H9 (cell line): ENCODE results near the gene PDZRN4. TPM values are rescaled to one million over a fixed set of nuclear protein-coding genes. Genes with fewer than 3 reads are reported as not detected.

Experiments used
- DNase-seq: peaks from one replicate; pipeline ENCODE4 v3.0.0-alpha.2; 2017
- H2AFZ ChIP-seq: one replicate; pipeline ENCODE4 v1.6.1; 2013; ENCODE audit warnings: mild to moderate bottlenecking, low read length, control low read depth, moderate library complexity
- H2AK5ac ChIP-seq: 2 replicates; pipeline ENCODE4 v1.6.1; 2013; ENCODE audit warnings: low read length, control low read depth, mixed read lengths; ENCODE audit not compliant: insufficient read length
- H2BK120ac ChIP-seq: one replicate; pipeline ENCODE4 v1.6.1; 2013; ENCODE audit warnings: low read depth, mild to moderate bottlenecking, low read length, control low read depth, inconsistent platforms; ENCODE audit not compliant: poor library complexity, severe bottlenecking
- H2BK12ac ChIP-seq: 2 replicates; pipeline ENCODE4 v1.6.1; 2013; ENCODE audit warnings: low read length, control low read depth, mixed read lengths, low read depth; ENCODE audit not compliant: insufficient read length
- H2BK15ac ChIP-seq: 2 replicates; pipeline ENCODE4 v1.6.1; 2013; ENCODE audit warnings: low read depth, low read length, control low read depth
- H2BK20ac ChIP-seq: one replicate; pipeline ENCODE4 v1.6.1; 2013; ENCODE audit warnings: low read depth, mild to moderate bottlenecking, low read length, control low read depth, inconsistent platforms; ENCODE audit not compliant: poor library complexity, severe bottlenecking
- H2BK5ac ChIP-seq: 2 replicates; pipeline ENCODE4 v1.6.1; 2013; ENCODE audit warnings: low read length, control low read depth, mixed read lengths; ENCODE audit not compliant: insufficient read length
- H3K14ac ChIP-seq: 2 replicates; pipeline ENCODE4 v1.6.1; 2013; ENCODE audit warnings: low read length, control low read depth; ENCODE audit not compliant: insufficient read depth
- H3K18ac ChIP-seq: 2 replicates; pipeline ENCODE4 v1.6.1; 2013; ENCODE audit warnings: low read depth, mild to moderate bottlenecking, mixed read lengths, low read length, control low read depth; ENCODE audit not compliant: insufficient read length
- H3K23ac ChIP-seq: 2 replicates; pipeline ENCODE4 v1.6.1; 2013; ENCODE audit warnings: low read length, control low read depth, mixed read lengths, low read depth; ENCODE audit not compliant: insufficient read length
- H3K23me2 ChIP-seq: 2 replicates; pipeline ENCODE4 v1.6.1; 2013; ENCODE audit warnings: low read depth, mild to moderate bottlenecking, mixed read lengths, low read length, control low read depth; ENCODE audit not compliant: insufficient read length, poor library complexity, severe bottlenecking
- H3K27ac ChIP-seq: 2 replicates; pipeline ENCODE4 v1.5.1; 2013; ENCODE audit warnings: low read length, control low read depth, mixed read lengths, low read depth; ENCODE audit not compliant: insufficient read length
- H3K27me3 ChIP-seq: 2 replicates; pipeline ENCODE4 v1.6.1; 2013; ENCODE audit warnings: low read length, control low read depth, inconsistent platforms; ENCODE audit not compliant: insufficient read depth
- H3K4ac ChIP-seq: 2 replicates; pipeline ENCODE4 v1.6.1; 2013; ENCODE audit warnings: low read depth, mild to moderate bottlenecking, control low read depth, inconsistent platforms, low read length, moderate library complexity
- H3K4me1 ChIP-seq: 2 replicates; pipeline ENCODE4 v1.6.1; 2013; ENCODE audit warnings: low read length, control low read depth, inconsistent platforms; ENCODE audit not compliant: insufficient read depth
- H3K4me2 ChIP-seq: 2 replicates; pipeline ENCODE4 v1.6.1; 2013; ENCODE audit warnings: low read length, control low read depth, mixed read lengths; ENCODE audit not compliant: insufficient read length, insufficient read depth
- H3K56ac ChIP-seq: 2 replicates; pipeline ENCODE4 v1.6.1; 2013; ENCODE audit warnings: low read depth, mild to moderate bottlenecking, mixed read lengths, low read length, control low read depth; ENCODE audit not compliant: insufficient read length
- H3K79me1 ChIP-seq: 2 replicates; pipeline ENCODE4 v1.6.1; 2013; ENCODE audit warnings: low read depth, mild to moderate bottlenecking, moderate library complexity, low read length, control low read depth, inconsistent platforms; ENCODE audit not compliant: insufficient read depth, poor library complexity, severe bottlenecking
- H3K79me2 ChIP-seq: 2 replicates; pipeline ENCODE4 v1.6.1; 2013; ENCODE audit warnings: low read length, control low read depth, inconsistent platforms; ENCODE audit not compliant: insufficient read depth
- H3K9ac ChIP-seq: 2 replicates; pipeline ENCODE4 v1.6.1; 2013; ENCODE audit warnings: low read length, control low read depth, mixed read lengths; ENCODE audit not compliant: insufficient read length; ENCODE audit errors: extremely low read depth
- H3K9me3 ChIP-seq: one replicate; pipeline ENCODE4 v1.6.1; 2013; ENCODE audit warnings: low read depth, low read length, inconsistent platforms; ENCODE audit not compliant: control insufficient read depth
- H3T11ph ChIP-seq: one replicate; pipeline ENCODE4 v1.6.1; 2013; ENCODE audit warnings: mild to moderate bottlenecking, low read length, control low read depth, inconsistent platforms
- H4K20me1 ChIP-seq: one replicate; pipeline ENCODE4 v1.6.1; 2013; ENCODE audit not compliant: control insufficient read depth, insufficient read length, insufficient read depth
- H4K5ac ChIP-seq: 2 replicates; pipeline ENCODE4 v1.6.1; 2013; ENCODE audit warnings: low read depth, mild to moderate bottlenecking, mixed read lengths, low read length, control low read depth; ENCODE audit not compliant: insufficient read length
- H4K8ac ChIP-seq: replicated peaks from 2 replicates; pipeline ENCODE4 v1.6.1; 2013; ENCODE audit warnings: low read length, control low read depth, mixed read lengths, low read depth; ENCODE audit not compliant: insufficient read length
- H4K91ac ChIP-seq: 2 replicates; pipeline ENCODE4 v1.6.1; 2013; ENCODE audit warnings: low read depth, mild to moderate bottlenecking, moderate library complexity, mixed read lengths, low read length, control low read depth; ENCODE audit not compliant: insufficient read length
- H3K27ac Mint-ChIP-seq, 3 experiments: 2 replicates in 2 of 3; 3 replicates in 1 of 3; pipeline ENCODE4 v1.8.0; 2020 to 2021; ENCODE audit warnings: mixed read lengths in 3 of 3, mild to moderate bottlenecking in 1 of 3, moderate library complexity in 1 of 3
- H3K27me3 Mint-ChIP-seq: 2 replicates; pipeline ENCODE4 v1.8.0; 2021; ENCODE audit warnings: low read depth, mild to moderate bottlenecking, moderate library complexity, mixed read lengths
- H3K36me3 Mint-ChIP-seq, 3 experiments: 2 replicates in 2 of 3; 3 replicates in 1 of 3; pipeline ENCODE4 v1.8.0; 2020 to 2021; ENCODE audit warnings: low read depth in 3 of 3, mixed read lengths in 3 of 3; ENCODE audit not compliant: insufficient read depth in 1 of 3
- H3K4me1 Mint-ChIP-seq, 2 experiments: 2 replicates each; pipeline ENCODE4 v1.8.0; 2020; ENCODE audit warnings: mixed read lengths in 2 of 2
- H3K4me3 Mint-ChIP-seq, 2 experiments: 2 replicates in 1 of 2; 3 replicates in 1 of 2; pipeline ENCODE4 v1.8.0; 2020 to 2021; ENCODE audit warnings: mild to moderate bottlenecking in 2 of 2, mixed read lengths in 2 of 2, moderate library complexity in 1 of 2
- H3K9me3 Mint-ChIP-seq, 2 experiments: 2 replicates in 1 of 2; 3 replicates in 1 of 2; pipeline ENCODE4 v1.8.0; 2020; ENCODE audit warnings: mild to moderate bottlenecking in 2 of 2, mixed read lengths in 2 of 2, moderate library complexity in 1 of 2
- CTCF ChIP-seq: fragments of 200-600 bp; sonication (generic); conservative IDR thresholded peaks from 3 replicates; pipeline ENCODE4 v1.8.0; 2021; ENCODE audit warnings: antibody characterized with exemption, mild to moderate bottlenecking
- WGBS: extraction: QIAGEN DNeasy Blood & Tissue Kit; methylation state at CpG from one replicate; pipeline ENCODE4 v1.1.7; 2013; ENCODE audit warnings: missing lambda C conversion rate, low lambda C conversion rate, mixed read lengths; ENCODE audit not compliant: insufficient read length; ENCODE audit errors: extremely low coverage; 5-methylcytosine and 5-hydroxymethylcytosine counted together
- total RNA-seq: library from RNA; stranded (reverse); gene quantifications from 2 replicates; pipeline ENCODE4 v1.2.1, GENCODE V29; 2021

Gene PDZRN4
- total RNA-seq, 1 experiment from 2014 or later, result not detected

GRCh38 chr12:41467591-41468325 lies 279.6 kb downstream of the PDZRN4 start:
- Histone ChIP-seq H3K18ac (no peak overlapping the region), H3K27me3 (no peaks in the 10 kb centered on the region), H3K4me2 (no peak overlapping the region), H3K23ac (no peak overlapping the region), H3T11ph (no peak overlapping the region), H3K23me2 (no peaks in the 10 kb centered on the region), H2BK5ac (no peak overlapping the region), H2BK12ac (no peak overlapping the region), H3K79me1 (no peaks in the 10 kb centered on the region), H2BK20ac (no peak overlapping the region), H3K4ac (no peak overlapping the region), H2AK5ac (no peak overlapping the region), H4K5ac (no peak overlapping the region), H4K8ac (no peak overlapping the region), H3K79me2 (no peaks in the 10 kb centered on the region), H4K91ac (no peak overlapping the region), H3K56ac (no peak overlapping the region), H2BK15ac (no peak overlapping the region), H3K4me1 (peaks cover 6% of the 10 kb centered on the region; the same call in 1 of the 2 replicates), H3K14ac (no peak overlapping the region), H3K27ac (no peak overlapping the region), H4K20me1 (no peaks in the 10 kb centered on the region), H3K9ac (no peak overlapping the region), H3K9me3 (no peaks in the 10 kb centered on the region), H2BK120ac (no peak overlapping the region), H2AFZ (no peak overlapping the region)
- no peak for TF ChIP-seq CTCF
- Mint-ChIP-seq H3K27ac (no peak overlapping the region; a peak in 1 of 7 replicates), H3K27me3 (no peaks in the 10 kb centered on the region), H3K9me3 (no peaks in the 10 kb centered on the region), H3K4me3 (no peak overlapping the region), H3K4me1 (peaks cover 28 to 35% of the 10 kb centered on the region in 2 experiments), H3K36me3 (no peaks in the 10 kb centered on the region)
- WGBS, result no CpG with 5 or more reads among the region's 1 CpG
- no peak for DNase-seq
